ENCODE measurements around the gene DDX41.

Gene DDX41

DNA sequence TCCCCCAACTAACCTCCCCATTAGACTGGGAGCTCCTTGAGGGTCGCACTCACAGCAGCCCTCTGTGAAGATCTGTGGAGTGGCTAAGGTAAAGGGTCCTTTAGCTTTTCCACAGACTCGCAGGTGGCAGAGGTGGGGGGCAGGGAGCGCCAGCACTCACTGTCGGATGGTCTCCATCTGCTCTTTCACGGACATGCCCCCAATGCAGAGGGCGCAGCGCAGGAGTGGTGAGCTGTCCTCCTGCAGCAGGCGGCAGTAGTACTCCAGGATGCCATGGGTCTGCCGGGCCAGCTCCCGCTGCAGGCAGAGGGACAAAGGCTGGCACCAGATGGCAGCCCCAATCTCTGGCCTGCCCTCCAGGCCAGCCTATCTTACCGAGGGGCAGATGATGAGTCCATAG lies 2.2 kb downstream of the DDX41 start:
- H3K36me3 ChIP-seq = peaks cover 38% of the 10 kb centered on the region
- peaks cover 47% of the 10 kb centered on the region in 2 experiments for H3K4me1 ChIP-seq (ENCODE audit: control insufficient read depth in 1 of 2, insufficient read depth in 1 of 2, low read depth in 1 of 2, low read length in 1 of 2)
- no peak overlapping the region for H3K27ac ChIP-seq
- TF ChIP-seq, protein P1, sequence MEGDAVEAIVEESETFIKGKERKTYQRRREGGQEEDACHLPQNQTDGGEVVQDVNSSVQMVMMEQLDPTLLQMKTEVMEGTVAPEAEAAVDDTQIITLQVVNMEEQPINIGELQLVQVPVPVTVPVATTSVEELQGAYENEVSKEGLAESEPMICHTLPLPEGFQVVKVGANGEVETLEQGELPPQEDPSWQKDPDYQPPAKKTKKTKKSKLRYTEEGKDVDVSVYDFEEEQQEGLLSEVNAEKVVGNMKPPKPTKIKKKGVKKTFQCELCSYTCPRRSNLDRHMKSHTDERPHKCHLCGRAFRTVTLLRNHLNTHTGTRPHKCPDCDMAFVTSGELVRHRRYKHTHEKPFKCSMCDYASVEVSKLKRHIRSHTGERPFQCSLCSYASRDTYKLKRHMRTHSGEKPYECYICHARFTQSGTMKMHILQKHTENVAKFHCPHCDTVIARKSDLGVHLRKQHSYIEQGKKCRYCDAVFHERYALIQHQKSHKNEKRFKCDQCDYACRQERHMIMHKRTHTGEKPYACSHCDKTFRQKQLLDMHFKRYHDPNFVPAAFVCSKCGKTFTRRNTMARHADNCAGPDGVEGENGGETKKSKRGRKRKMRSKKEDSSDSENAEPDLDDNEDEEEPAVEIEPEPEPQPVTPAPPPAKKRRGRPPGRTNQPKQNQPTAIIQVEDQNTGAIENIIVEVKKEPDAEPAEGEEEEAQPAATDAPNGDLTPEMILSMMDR (IDR thresholded peaks at IDR 0.05) = no peak
- H3K4me3 ChIP-seq (ENCODE audit: low read depth in 1 of 2, low read length in 1 of 2) = no peak overlapping the region
- H3K27me3 ChIP-seq = no peaks in the 10 kb centered on the region
- no peaks in the 10 kb centered on the region for H3K9me3 ChIP-seq

DNA sequence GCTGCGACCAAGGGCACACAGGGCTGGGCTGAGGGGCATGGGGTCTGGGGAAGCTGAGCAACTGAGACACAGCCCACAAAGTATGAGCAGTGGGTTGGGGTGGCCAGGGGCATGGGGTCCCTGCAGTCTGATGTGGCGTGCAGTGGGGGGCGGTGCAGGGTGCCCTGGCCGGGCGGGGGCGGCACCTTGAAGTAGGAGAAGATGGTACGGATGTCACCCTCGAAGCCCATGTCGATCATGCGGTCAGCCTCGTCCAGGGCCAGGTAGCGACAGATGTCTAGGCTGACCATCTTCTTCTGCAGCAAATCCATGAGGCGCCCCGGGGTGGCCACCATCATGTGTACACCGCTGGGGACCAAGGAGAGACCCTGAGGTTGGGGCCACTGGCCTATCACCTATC lies 3.3 kb downstream of the DDX41 start:
- H3K27ac ChIP-seq = peak overlapping the region; percentile 99
- no peaks in the 10 kb centered on the region for H3K27me3 ChIP-seq
- H3K4me3 ChIP-seq (ENCODE audit: low read depth in 1 of 2, low read length in 1 of 2) = no peak overlapping the region
- H3K36me3 ChIP-seq = peaks cover 30% of the 10 kb centered on the region
- peaks cover 47 to 55% of the 10 kb centered on the region in 2 experiments for H3K4me1 ChIP-seq (ENCODE audit: control insufficient read depth in 1 of 2, insufficient read depth in 1 of 2, low read depth in 1 of 2, low read length in 1 of 2)
- TF ChIP-seq, protein P1 (IDR thresholded peaks at IDR 0.05) = no peak
- H3K9me3 ChIP-seq = no peaks in the 10 kb centered on the region

DNA sequence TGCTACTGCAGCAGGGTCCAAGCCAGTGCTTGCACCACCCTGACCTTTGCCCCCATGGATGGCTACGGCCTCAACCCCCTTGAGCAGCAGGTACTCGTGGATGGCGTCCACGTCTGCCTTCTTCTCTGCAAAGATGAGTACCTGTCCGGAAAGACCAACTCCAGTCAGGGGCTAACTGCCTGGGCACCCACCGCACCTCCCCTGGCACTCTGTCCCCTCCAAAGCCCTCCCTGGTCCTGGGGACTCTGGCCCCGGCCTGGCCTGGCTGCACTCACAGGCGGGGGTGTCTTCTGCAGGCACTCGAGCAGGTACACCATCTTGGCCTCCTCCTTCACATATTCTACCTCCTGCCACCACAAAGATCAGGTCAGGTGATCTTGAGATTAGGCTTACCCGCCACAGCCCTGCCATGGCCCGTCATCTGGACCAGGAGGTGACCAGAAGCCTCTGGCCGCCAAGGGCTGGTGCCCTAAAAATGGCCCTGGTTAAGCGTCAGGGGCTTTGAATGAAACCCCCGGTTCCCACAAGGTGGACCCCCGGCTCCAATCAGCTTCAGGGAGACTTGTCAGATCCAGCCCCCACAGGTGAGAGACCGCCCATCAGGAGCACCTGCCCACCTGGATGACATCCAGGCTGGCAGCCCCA lies 3.9 kb downstream of the DDX41 start:
- Histone ChIP-seq H3K9me3 (no peaks in the 10 kb centered on the region), H3K27me3 (no peaks in the 10 kb centered on the region), H3K27ac (peak overlapping the region; percentile 99), H3K4me1 (ENCODE audit: control insufficient read depth in 1 of 2, insufficient read depth in 1 of 2, low read depth in 1 of 2, low read length in 1 of 2) (peaks cover 47 to 61% of the 10 kb centered on the region in 2 experiments), H3K36me3 (peaks cover 35% of the 10 kb centered on the region), H3K4me3 (ENCODE audit: low read depth in 1 of 2, low read length in 1 of 2) (no peak overlapping the region)
- TF ChIP-seq, protein P1 (IDR thresholded peaks at IDR 0.05) = no peak

DNA sequence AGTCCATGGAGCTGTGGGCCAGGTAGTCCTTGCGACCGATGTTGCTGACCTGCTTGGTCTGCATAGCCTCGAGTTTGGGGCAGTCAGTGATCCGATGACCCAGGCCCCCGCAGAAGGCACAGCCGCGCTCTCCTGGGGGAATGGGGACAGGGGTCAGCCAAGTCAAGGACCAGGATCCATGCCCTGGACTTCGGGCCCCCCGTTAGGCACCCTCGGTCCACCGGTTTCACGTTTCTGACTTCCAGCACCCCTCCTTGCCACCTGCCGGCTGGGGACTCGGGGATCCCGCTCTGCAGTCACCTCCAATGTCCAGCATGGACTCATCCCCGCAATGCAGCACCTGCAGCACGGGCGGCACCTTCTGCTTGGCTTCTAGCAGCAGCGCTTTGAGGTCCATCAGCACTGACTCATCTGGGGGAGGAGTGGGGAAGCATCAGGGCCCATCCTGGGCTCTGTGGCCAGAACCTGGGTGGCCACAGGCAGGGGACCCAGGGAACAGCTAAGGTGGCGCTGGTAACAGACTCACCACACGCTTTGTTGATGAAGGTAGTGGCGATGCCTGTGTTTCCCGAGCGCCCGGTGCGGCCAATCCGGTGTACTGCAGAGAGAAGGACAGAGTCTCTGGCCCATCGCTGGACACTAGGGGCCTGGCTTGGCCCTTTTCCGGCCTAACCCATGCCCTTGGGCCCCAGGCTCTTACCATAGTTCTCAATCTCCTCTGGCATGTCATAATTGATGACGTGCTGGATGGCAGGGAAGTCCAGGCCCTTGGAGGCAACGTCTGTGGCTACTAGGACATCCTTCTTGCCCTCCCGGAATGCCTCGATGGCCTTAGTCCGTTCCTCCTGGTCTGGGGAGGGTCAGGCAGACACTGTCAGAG lies 4.7 kb downstream of the DDX41 start:
- Histone ChIP-seq H3K27ac (peak overlapping the region; percentile 99), H3K9me3 (no peaks in the 10 kb centered on the region), H3K4me1 (ENCODE audit: control insufficient read depth in 1 of 2, insufficient read depth in 1 of 2, low read depth in 1 of 2, low read length in 1 of 2) (peaks cover 48 to 63% of the 10 kb centered on the region in 2 experiments), H3K27me3 (no peaks in the 10 kb centered on the region), H3K4me3 (ENCODE audit: low read depth in 1 of 2, low read length in 1 of 2) (peak overlapping the region in 1 of 2 experiments; percentile 20), H3K36me3 (peaks cover 42% of the 10 kb centered on the region)
- TF ChIP-seq, protein P1 (IDR thresholded peaks at IDR 0.05) = no peak

DNA sequence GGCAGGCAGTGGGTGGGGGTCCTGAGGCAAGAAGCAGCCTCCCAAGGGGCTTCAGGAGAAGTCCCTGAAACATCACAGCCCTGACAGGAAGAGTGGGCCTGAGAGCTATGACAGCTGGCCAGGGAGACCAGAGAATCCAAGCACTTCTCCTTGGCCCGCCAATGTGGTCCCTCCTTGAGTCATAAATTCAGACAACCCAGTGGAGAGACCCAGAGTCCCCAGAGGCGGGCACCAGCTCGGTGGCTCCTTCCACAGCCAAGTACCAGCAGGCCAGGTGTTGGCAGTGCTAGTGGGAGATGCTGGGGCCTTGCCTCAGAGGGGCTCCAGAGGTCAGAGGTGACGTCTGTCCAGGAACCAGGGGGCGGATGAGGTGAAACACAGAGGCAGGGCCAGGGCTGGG lies 5.6 kb downstream of the DDX41 start:
- Histone ChIP-seq H3K4me1 (ENCODE audit: control insufficient read depth in 1 of 2, insufficient read depth in 1 of 2, low read depth in 1 of 2, low read length in 1 of 2) (peaks cover 50 to 67% of the 10 kb centered on the region in 2 experiments), H3K27me3 (no peaks in the 10 kb centered on the region), H3K9me3 (no peaks in the 10 kb centered on the region), H3K4me3 (ENCODE audit: low read depth in 1 of 2, low read length in 1 of 2) (peak overlapping the region; percentile 88 to 100), H3K27ac (peak overlapping the region; percentile 99), H3K36me3 (peaks cover 51% of the 10 kb centered on the region)
- TF ChIP-seq, protein P1 (IDR thresholded peaks at IDR 0.05) = no peak

All from neutrophil (primary cell).